ENCODE data around the gene ZNF576. TPM values are rescaled to one million over a fixed set of nuclear protein-coding genes. Genes with fewer than 3 reads are reported as not detected.

ZNF576 gene
- total and polyA plus RNA-seq, 2 experiments from 2014 or later = 5.9 to 16.9 TPM

- Histone ChIP-seq H3K4me3 (no peak overlapping the region), H2AFZ (no peak overlapping the region), H3K36me3 (ENCODE audit: insufficient read depth) (peaks cover 8% of the 10 kb centered on the region; the same call in 1 of the 2 replicates), H3K9me2 (ENCODE audit: insufficient read depth) (no peaks in the 10 kb centered on the region), H3K27me3 (ENCODE audit: insufficient read depth) (no peaks in the 10 kb centered on the region), H3F3A (replicated peaks; ENCODE audit: low read depth) (0 out of 2 replicates have a peak, but pooled peaks cover 11% of the 10 kb centered on the region), H4K20me1 (replicated peaks; ENCODE audit: insufficient read depth) (peaks cover 15% of the 10 kb centered on the region; the same call in 1 of the 2 replicates), H3K79me2 (replicated peaks; ENCODE audit: insufficient read depth) (peaks cover 9% of the 10 kb centered on the region), H3K4me2 (no peak overlapping the region), H3K4me1 (ENCODE audit: insufficient read depth) (peaks cover 4% of the 10 kb centered on the region; the same call in 1 of the 2 replicates), H3K27ac (ENCODE audit: low read depth) (no peak overlapping the region)
- Mint-ChIP-seq H3K9me3 (peaks cover 2% of the 10 kb centered on the region; the same call in 2 of the 3 replicates), H3K4me1 (peaks cover 11% of the 10 kb centered on the region; the same call in 2 of the 3 replicates), H3K27me3 (ENCODE audit: insufficient read depth, low read depth, poor library complexity) (peaks cover 10% of the 10 kb centered on the region), H3K27ac (no peak overlapping the region), H3K36me3 (ENCODE audit: low read depth) (peaks cover 28% of the 10 kb centered on the region), H3K4me3 (no peak overlapping the region)
- DNase-seq (ENCODE audit: low spot score) (no peak), ATAC-seq (no peak)
- no peak for TF ChIP-seq ZNF462 (CRISPR knock-in tag; IDR thresholded peaks at IDR 0.05)
- TF ChIP-seq ZNF331 (CRISPR knock-in tag; IDR thresholded peaks at IDR 0.05; ENCODE audit: low read depth) = no peak
- TF ChIP-seq POLR2AphosphoS5 (IDR thresholded peaks at IDR 0.05; ENCODE audit: low read depth) = no peak
- TF ChIP-seq REST (IDR thresholded peaks at IDR 0.05; ENCODE audit: unreplicated experiment) = no peak
- no peak for TF ChIP-seq CREB1 (CRISPR knock-in tag; IDR thresholded peaks at IDR 0.05; ENCODE audit: low read depth)
- no peak for TF ChIP-seq JUNB (IDR thresholded peaks at IDR 0.05; ENCODE audit: unreplicated experiment)
- TF ChIP-seq, protein P1, sequence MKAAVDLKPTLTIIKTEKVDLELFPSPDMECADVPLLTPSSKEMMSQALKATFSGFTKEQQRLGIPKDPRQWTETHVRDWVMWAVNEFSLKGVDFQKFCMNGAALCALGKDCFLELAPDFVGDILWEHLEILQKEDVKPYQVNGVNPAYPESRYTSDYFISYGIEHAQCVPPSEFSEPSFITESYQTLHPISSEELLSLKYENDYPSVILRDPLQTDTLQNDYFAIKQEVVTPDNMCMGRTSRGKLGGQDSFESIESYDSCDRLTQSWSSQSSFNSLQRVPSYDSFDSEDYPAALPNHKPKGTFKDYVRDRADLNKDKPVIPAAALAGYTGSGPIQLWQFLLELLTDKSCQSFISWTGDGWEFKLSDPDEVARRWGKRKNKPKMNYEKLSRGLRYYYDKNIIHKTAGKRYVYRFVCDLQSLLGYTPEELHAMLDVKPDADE (IDR thresholded peaks at IDR 0.05) = no peak
These were observed 4.3 kb upstream of the ZNF576 start for GRCh38 chr19:43591904-43592772.

Data from GM23338 (cell line).